GM19328 (cell line): Measurements from ENCODE around the gene SPATA33.

Experiments
- ATAC-seq: cut with Tn5 transposase; IDR thresholded peaks from one replicate; pipeline ENCODE4 v1.9.1; 2021; ENCODE audit warnings: mild to moderate bottlenecking, moderate library complexity; ENCODE audit not compliant: unreplicated experiment

Gene SPATA33

GRCh38 chr16:89706518-89707260, 49.1 kb downstream of the SPATA33 start:
- ATAC-seq: no peak

DNA sequence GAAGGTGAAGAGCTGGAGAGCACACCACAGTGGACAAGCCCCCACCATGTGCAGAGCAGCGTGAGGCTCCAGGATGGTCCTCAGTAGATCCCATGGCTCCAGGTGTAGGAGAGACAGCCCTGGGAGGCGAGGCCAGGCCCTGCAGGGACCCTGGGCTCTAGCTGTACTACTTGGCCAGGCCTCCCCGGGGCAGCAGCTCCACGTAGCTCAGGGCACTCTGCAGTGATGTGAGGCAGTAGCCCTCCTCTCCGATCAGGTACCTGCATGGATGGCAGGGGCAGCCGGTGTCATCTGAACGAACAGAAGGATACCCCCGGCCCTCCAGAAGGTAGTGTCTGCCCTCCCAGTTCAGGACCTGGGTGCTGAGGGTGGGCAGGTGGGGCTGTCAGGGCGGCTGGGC, 50.1 kb downstream of the SPATA33 start:
- no peak for ATAC-seq

DNA sequence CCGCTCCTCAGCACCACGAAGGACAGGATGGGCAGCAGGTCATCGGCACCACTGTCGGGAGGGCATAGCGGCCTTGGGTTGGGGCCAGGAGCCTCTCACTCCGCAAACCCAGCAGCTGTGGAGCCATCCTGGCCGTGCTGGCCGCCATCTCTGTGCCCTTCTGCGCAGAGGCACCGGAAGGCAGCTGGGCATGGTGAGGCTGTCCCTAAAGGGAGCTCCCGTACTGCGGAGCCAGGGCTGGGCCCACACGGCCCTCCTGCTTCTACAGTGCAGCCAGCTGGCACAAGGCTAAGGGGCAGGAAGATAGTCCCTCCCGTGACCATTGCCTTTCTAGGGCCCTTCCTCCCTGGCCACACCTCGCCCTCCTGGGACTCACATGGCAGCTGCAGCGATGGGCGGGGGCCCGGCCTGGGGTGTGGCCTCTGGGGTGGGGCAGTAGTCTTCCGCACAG, 50.9 kb downstream of the SPATA33 start:
- ATAC-seq: no peak

- ATAC-seq: no peak
These were observed 51.5 kb downstream of the SPATA33 start for GRCh38 chr16:89709166-89709565.

- ATAC-seq: no peak
These were observed 52.2 kb downstream of the SPATA33 start for GRCh38 chr16:89709716-89710432.

DNA sequence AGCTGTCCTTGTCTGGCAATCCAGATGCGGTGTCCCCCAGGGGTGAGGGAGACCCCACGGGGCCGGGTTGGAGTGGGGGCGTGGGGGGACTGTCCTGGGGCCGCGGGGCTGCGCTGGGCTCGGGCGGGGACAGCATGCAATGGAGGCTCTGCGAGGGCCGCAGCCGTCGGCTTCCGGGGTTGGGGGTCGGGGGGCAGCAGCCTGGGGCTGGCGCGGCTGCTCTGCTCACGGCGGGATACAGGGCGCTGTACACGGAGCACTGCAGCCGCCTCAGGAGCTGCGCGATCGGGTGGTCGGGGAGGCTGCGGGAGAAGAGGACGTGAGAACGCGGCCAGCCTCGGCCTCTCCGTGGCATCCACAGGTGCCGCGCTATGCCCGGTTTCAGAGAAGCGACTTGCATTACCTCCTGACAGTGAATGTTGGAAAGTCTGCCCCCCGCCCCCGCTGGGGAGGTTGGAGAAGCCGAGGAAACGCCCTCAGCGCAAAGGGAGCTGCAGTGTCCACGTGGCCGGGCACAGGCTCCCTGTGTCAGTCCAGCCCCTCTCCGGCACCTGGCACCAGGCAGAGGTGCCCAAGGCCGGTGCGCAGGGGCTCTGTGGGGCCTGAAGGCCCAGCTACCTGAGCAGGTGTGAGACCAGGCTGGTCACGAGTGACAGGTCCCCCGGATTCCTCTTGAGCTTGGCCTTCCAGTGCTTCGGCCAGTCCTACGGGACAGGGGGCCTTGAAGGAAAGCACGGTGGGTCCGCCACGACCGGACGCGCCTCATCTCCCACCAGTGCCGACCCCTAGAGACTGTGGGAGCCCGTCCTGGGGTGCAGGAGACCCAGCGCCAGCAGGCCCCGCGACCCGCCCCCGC, 53.3 kb downstream of the SPATA33 start:
- no peak for ATAC-seq

- no peak for ATAC-seq
These were observed 54.1 kb downstream of the SPATA33 start for GRCh38 chr16:89711601-89712273.

DNA sequence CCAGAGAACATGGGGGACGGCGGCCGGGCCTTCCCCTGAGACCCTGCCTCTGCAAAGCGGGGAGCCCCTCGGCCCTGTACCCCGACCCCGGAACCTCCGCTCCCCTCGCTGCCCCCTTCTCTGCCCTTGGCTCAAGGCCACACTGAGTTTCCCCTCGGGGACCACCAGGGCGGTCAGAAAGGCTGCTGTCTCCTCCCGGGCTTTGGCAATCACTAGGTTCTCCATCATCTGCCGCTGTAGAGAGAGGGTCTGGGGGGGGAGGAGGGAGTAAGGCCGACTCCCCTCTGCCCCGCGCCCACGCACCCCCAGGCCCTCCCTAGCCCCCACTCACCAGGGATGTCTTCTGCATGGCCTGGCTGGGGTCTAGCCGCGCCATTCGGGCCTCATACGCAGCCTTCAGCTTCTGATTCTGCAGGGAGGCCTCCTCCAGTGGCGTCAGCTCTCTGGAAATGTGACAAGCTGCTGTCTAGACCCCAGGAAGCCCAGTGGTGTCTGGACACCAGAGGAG, 54.7 kb downstream of the SPATA33 start:
- no peak for ATAC-seq

GRCh38 chr16:89716493-89716892, 58.9 kb downstream of the SPATA33 start:
- ATAC-seq: no peak

DNA sequence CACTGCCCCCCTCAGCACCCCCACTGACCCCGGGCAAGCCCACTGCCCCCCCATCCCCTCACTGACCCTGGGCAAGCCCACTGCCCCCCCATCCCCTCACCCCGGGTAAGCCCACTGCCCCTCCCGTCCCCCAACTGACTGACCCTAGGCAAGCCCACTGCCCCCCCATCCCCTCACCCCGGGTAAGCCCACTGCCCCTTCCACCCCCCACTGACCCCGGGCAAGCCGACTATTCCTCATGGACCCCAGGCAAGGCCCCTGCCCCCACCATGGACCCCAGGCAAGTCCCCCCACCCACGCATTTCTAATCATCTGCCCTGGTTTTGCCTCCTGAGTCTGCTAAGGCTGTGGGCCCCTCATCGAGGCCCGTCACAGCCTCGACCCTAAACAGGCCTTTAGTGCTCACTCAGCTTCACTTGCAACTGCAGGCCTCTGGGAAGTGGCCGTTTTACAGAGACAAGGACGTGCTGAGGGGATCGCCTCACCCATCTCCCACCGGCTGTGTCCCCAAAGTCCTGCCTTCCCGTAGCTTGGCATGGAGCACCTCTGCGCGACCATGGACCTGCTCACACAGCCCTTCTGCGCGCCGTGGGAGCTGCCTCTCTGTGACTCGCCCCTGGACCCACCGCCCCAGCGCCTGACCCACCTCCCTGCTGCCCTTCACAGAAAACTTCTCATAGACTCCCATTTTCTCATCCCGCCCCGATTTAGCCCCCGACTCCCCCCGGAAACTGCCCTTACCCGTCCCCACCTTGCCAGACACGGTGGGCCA, 59.5 kb downstream of the SPATA33 start:
- no peak for ATAC-seq

- no peak for ATAC-seq
These were observed 60.3 kb downstream of the SPATA33 start for GRCh38 chr16:89717688-89718505.
